ENCODE measurements around the gene PKM. TPM values are rescaled to one million over a fixed set of nuclear protein-coding genes. Genes with fewer than 3 reads are reported as not detected.
"Not testable (repeated sequence)": the region's sequence is repeated elsewhere in the genome, so short reads cannot be mapped to it uniquely, and the experiment has no call there.

Gene PKM
- total and polyA plus RNA-seq, 5 donors from 2014 or later: 332 to 510 (median 383) TPM

- no peaks in the 10 kb centered on the region for H3K36me3 ChIP-seq (ENCODE audit: control insufficient read depth, insufficient read depth, low read length)
- peaks cover 13% of the 10 kb centered on the region for H3K27me3 Mint-ChIP-seq
- no peaks in the 10 kb centered on the region for H3K27me3 ChIP-seq (ENCODE audit: control insufficient read depth, insufficient read depth, low read length)
- DNase-seq (no peak), ATAC-seq (ENCODE audit: low read depth in 2 of 2) (no peak)
- no peak overlapping the region for H3K4me3 Mint-ChIP-seq
- no peak overlapping the region for H3K4me3 ChIP-seq (ENCODE audit: low read depth, low read length)
- H3K36me3 Mint-ChIP-seq: no peaks in the 10 kb centered on the region
- no peak overlapping the region for H3K27ac Mint-ChIP-seq
- no peaks in the 10 kb centered on the region for H3K4me1 Mint-ChIP-seq
- no peaks in the 10 kb centered on the region for H3K9me3 ChIP-seq (ENCODE audit: control insufficient read depth in 2 of 2, low read length in 2 of 2)
- H3K27ac ChIP-seq (ENCODE audit: insufficient read depth, low read length, poor library complexity, severe bottlenecking): no peak overlapping the region
- no peaks in the 10 kb centered on the region for H3K4me1 ChIP-seq (ENCODE audit: control insufficient read depth, insufficient read depth, low read length, poor library complexity, severe bottlenecking)
- peaks cover 0 to 2% (median 0%) of the 10 kb centered on the region in 7 donors for H3K9me3 Mint-ChIP-seq
Measured at GRCh38 chr15:72173864-72174550, 57.0 kb downstream of the PKM start.

- Mint-ChIP-seq H3K9me3 (peaks cover 0 to 2% (median 0%) of the 10 kb centered on the region in 7 donors), H3K27me3 (peaks cover 13% of the 10 kb centered on the region), H3K36me3 (no peaks in the 10 kb centered on the region), H3K27ac (no peak overlapping the region), H3K4me3 (no peak overlapping the region), H3K4me1 (no peaks in the 10 kb centered on the region)
- ATAC-seq (ENCODE audit: low read depth in 2 of 2) (no peak), DNase-seq (no peak)
- Histone ChIP-seq H3K9me3 (ENCODE audit: control insufficient read depth in 2 of 2, low read length in 2 of 2) (no peaks in the 10 kb centered on the region), H3K36me3 (ENCODE audit: control insufficient read depth, insufficient read depth, low read length) (no peaks in the 10 kb centered on the region), H3K27me3 (ENCODE audit: control insufficient read depth, insufficient read depth, low read length) (no peaks in the 10 kb centered on the region), H3K27ac (ENCODE audit: insufficient read depth, low read length, poor library complexity, severe bottlenecking) (no peak overlapping the region), H3K4me1 (ENCODE audit: control insufficient read depth, insufficient read depth, low read length, poor library complexity, severe bottlenecking) (no peaks in the 10 kb centered on the region), H3K4me3 (ENCODE audit: low read depth, low read length) (no peak overlapping the region)
Measured at GRCh38 chr15:72173401-72173800, 57.6 kb downstream of the PKM start.

DNA sequence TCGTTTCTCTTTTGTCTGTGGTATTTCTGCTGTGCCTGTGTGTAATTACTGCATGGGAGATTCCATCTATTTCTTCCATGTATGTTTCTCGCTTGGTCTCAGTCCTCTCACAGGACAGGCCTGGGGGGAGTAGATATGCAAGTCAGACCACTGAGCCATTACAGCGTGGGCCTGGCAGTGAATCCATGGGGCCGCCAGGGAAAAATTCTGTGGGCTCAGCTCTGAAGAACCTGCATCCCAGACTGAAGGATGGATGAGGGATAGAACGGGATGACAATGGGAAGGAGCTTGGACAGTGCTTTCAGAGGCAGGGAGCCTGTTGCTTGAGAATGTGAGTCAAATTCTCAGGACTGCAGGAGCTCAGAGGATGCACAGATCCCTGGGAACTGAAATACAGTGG is 58.2 kb downstream of the PKM start:
- Mint-ChIP-seq H3K36me3 (no peaks in the 10 kb centered on the region), H3K27me3 (peaks cover 13% of the 10 kb centered on the region), H3K4me1 (peaks cover 0 to 2% (median 0%) of the 10 kb centered on the region in 4 donors), H3K27ac (peak overlapping the region in 1 of 3 donors; percentile 75), H3K4me3 (no peak overlapping the region), H3K9me3 (peaks cover 0 to 2% (median 0%) of the 10 kb centered on the region in 7 donors)
- Histone ChIP-seq H3K27ac (ENCODE audit: insufficient read depth, low read length, poor library complexity, severe bottlenecking) (no peak overlapping the region), H3K9me3 (ENCODE audit: control insufficient read depth in 2 of 2, low read length in 2 of 2) (no peaks in the 10 kb centered on the region), H3K4me3 (ENCODE audit: low read depth, low read length) (no peak overlapping the region), H3K27me3 (ENCODE audit: control insufficient read depth, insufficient read depth, low read length) (no peaks in the 10 kb centered on the region), H3K36me3 (ENCODE audit: control insufficient read depth, insufficient read depth, low read length) (no peaks in the 10 kb centered on the region), H3K4me1 (ENCODE audit: control insufficient read depth, insufficient read depth, low read length, poor library complexity, severe bottlenecking) (no peaks in the 10 kb centered on the region)
- no peak for DNase-seq
- ATAC-seq (ENCODE audit: low read depth in 2 of 2): no peak

- not testable (repeated sequence) for H3K27me3 ChIP-seq (ENCODE audit: control insufficient read depth, insufficient read depth, low read length); H3K9me3 ChIP-seq (ENCODE audit: control insufficient read depth in 2 of 2, low read length in 2 of 2); H3K27ac ChIP-seq (ENCODE audit: insufficient read depth, low read length, poor library complexity, severe bottlenecking); H3K4me3 ChIP-seq (ENCODE audit: low read depth, low read length); H3K4me1 ChIP-seq (ENCODE audit: control insufficient read depth, insufficient read depth, low read length, poor library complexity, severe bottlenecking); ATAC-seq (ENCODE audit: low read depth in 2 of 2); H3K27ac Mint-ChIP-seq; H3K4me1 Mint-ChIP-seq; H3K9me3 Mint-ChIP-seq; H3K4me3 Mint-ChIP-seq; H3K36me3 Mint-ChIP-seq; H3K36me3 ChIP-seq (ENCODE audit: control insufficient read depth, insufficient read depth, low read length); DNase-seq
- peaks cover 14% of the 10 kb centered on the region for H3K27me3 Mint-ChIP-seq
Measured at GRCh38 chr15:72171978-72172377, 59.0 kb downstream of the PKM start.

- Histone ChIP-seq H3K27me3 (ENCODE audit: control insufficient read depth, insufficient read depth, low read length) (no peaks in the 10 kb centered on the region), H3K27ac (ENCODE audit: insufficient read depth, low read length, poor library complexity, severe bottlenecking) (no peak overlapping the region), H3K9me3 (ENCODE audit: control insufficient read depth in 2 of 2, low read length in 2 of 2) (no peaks in the 10 kb centered on the region), H3K4me3 (ENCODE audit: low read depth, low read length) (no peak overlapping the region), H3K36me3 (ENCODE audit: control insufficient read depth, insufficient read depth, low read length) (no peaks in the 10 kb centered on the region), H3K4me1 (ENCODE audit: control insufficient read depth, insufficient read depth, low read length, poor library complexity, severe bottlenecking) (no peaks in the 10 kb centered on the region)
- H3K36me3 Mint-ChIP-seq: no peaks in the 10 kb centered on the region
- H3K27me3 Mint-ChIP-seq: peaks cover 23% of the 10 kb centered on the region
- no peak overlapping the region for H3K27ac Mint-ChIP-seq
- H3K9me3 Mint-ChIP-seq: peaks cover 0 to 2% (median 0%) of the 10 kb centered on the region in 7 donors
- peaks cover 0 to 2% (median 0%) of the 10 kb centered on the region in 4 donors for H3K4me1 Mint-ChIP-seq
- ATAC-seq (ENCODE audit: low read depth in 2 of 2) (no peak), DNase-seq (no peak)
- no peak overlapping the region for H3K4me3 Mint-ChIP-seq
Measured at GRCh38 chr15:72170691-72171090, 60.3 kb downstream of the PKM start.

DNA sequence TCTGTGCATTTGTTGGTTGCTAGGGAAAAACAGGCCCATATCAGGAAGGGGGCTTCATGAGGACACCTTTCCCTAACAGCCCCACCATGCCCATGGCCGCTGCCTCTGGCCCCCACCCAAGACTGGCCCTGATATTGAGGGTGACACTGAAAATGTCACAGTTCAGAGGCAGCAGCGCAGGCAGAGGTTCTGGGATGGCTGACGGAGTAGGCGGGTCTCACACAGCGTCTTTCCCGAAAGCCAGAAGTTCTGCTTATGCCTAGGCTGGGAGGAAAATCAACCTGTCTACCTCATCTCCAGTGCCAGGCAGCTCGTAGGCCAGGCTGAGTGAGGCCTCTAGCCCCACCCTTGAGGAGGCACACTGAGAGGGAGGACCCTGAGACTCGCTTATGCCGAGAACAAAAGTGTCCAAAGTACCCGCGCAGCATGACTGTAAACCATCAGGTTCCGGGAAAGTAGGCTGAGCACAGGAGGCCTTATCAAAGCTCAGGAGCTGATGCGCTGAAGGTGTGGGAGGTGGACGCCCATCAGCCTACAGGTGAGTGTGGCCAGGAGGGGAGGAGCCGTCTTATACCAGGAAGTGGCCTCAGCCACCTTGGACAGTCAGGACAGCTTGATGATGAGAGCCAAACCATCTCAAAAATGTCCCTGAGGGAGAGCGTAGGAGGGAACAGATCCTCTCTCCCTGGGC is 60.9 kb downstream of the PKM start:
- Histone ChIP-seq H3K4me1 (ENCODE audit: control insufficient read depth, insufficient read depth, low read length, poor library complexity, severe bottlenecking) (no peaks in the 10 kb centered on the region), H3K36me3 (ENCODE audit: control insufficient read depth, insufficient read depth, low read length) (no peaks in the 10 kb centered on the region), H3K27me3 (ENCODE audit: control insufficient read depth, insufficient read depth, low read length) (no peaks in the 10 kb centered on the region), H3K4me3 (ENCODE audit: low read depth, low read length) (no peak overlapping the region), H3K9me3 (ENCODE audit: control insufficient read depth in 2 of 2, low read length in 2 of 2) (no peaks in the 10 kb centered on the region), H3K27ac (ENCODE audit: insufficient read depth, low read length, poor library complexity, severe bottlenecking) (no peak overlapping the region)
- peaks cover 17% of the 10 kb centered on the region for H3K27me3 Mint-ChIP-seq
- H3K36me3 Mint-ChIP-seq: no peaks in the 10 kb centered on the region
- ATAC-seq (ENCODE audit: low read depth in 2 of 2) (no peak), DNase-seq (no peak)
- H3K9me3 Mint-ChIP-seq: peaks cover 0 to 2% (median 0%) of the 10 kb centered on the region in 7 donors
- H3K27ac Mint-ChIP-seq: no peak overlapping the region
- H3K4me3 Mint-ChIP-seq: no peak overlapping the region
- H3K4me1 Mint-ChIP-seq: peaks cover 0 to 2% (median 0%) of the 10 kb centered on the region in 4 donors

DNA sequence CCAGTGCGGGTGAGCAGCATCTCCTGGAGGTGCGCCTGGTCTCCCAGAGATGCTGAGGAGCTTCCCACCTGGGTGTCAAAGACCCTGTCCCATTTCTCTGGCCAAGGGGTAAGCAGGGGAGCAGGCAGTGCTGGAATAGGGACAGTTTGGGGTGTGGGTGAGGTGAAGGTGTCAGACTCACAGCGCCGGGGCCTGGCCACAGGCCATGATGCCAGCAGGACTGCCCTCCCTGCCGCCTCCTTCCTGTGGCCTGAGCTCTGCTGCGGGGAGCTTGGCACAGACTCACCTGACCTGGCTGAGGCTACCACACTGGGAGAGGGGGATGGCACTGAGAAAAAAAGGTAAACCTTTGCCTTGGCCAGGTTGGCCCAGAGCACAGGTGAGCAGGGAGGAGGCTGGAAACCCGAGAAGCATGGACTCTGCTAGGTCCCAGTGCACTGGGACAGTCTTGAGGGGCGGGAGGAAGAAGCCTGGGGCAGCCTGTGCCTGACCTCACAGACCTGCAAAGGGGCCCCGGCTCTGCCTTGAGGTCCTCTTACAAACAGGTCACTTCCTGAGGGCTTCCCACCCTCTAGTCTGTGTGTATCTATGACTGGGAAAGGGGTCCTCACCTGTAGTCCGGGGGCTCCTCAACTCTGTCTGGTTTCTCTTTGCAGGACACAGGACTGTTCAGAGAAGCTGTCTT is 61.6 kb downstream of the PKM start:
- no peaks in the 10 kb centered on the region for H3K4me1 ChIP-seq (ENCODE audit: control insufficient read depth, insufficient read depth, low read length, poor library complexity, severe bottlenecking)
- Mint-ChIP-seq H3K4me3 (no peak overlapping the region), H3K27ac (peak overlapping the region in 1 of 3 donors; percentile 44), H3K4me1 (peaks cover 0 to 2% (median 0%) of the 10 kb centered on the region in 4 donors), H3K27me3 (peaks cover 10% of the 10 kb centered on the region), H3K9me3 (peaks cover 0 to 2% (median 0%) of the 10 kb centered on the region in 7 donors), H3K36me3 (no peaks in the 10 kb centered on the region)
- ATAC-seq (ENCODE audit: low read depth in 2 of 2) (no peak), DNase-seq (no peak)
- H3K27me3 ChIP-seq (ENCODE audit: control insufficient read depth, insufficient read depth, low read length): no peaks in the 10 kb centered on the region
- H3K9me3 ChIP-seq (ENCODE audit: control insufficient read depth in 2 of 2, low read length in 2 of 2): no peaks in the 10 kb centered on the region
- no peak overlapping the region for H3K4me3 ChIP-seq (ENCODE audit: low read depth, low read length)
- no peaks in the 10 kb centered on the region for H3K36me3 ChIP-seq (ENCODE audit: control insufficient read depth, insufficient read depth, low read length)
- H3K27ac ChIP-seq (ENCODE audit: insufficient read depth, low read length, poor library complexity, severe bottlenecking): no peak overlapping the region

Measured in CD4-positive, CD25-positive, alpha-beta regulatory T cell (primary cell).